Cardiac muscle cell (in vitro differentiated cells and primary cell): ENCODE measurements around the gene ITGA3. TPM values are rescaled to one million over a fixed set of nuclear protein-coding genes. Genes with fewer than 3 reads are reported as not detected.

Experiments used
- DNase-seq, 2 donors: peaks; one replicate each; pipeline versions ENCODE4 v3.0.0 to v3.0.0-alpha.2; 2010 to 2017; ENCODE audit warnings: low read depth in 1 of 2, low spot score in 1 of 2
- H3K27ac ChIP-seq: fragments of 200-600 bp; sonication (generic); 2 replicates; pipeline ENCODE4 v1.5.1; 2016
- H3K27me3 ChIP-seq: fragments of 200-600 bp; sonication (generic); 2 replicates; pipeline ENCODE4 v1.6.0; 2016; ENCODE audit warnings: control low read depth
- H3K36me3 ChIP-seq: fragments of 200-600 bp; sonication (generic); 2 replicates; pipeline ENCODE4 v1.5.1; 2016; ENCODE audit warnings: control low read depth
- H3K4me1 ChIP-seq: fragments of 200-600 bp; sonication (generic); 2 replicates; pipeline ENCODE4 v1.8.1; 2017; ENCODE audit warnings: low read depth, mild to moderate bottlenecking, mixed run types
- H3K4me3 ChIP-seq: fragments of 200-600 bp; sonication (generic); 2 replicates; pipeline ENCODE4 v1.5.1; 2016; ENCODE audit warnings: mild to moderate bottlenecking
- H3K9me3 ChIP-seq: fragments of 200-600 bp; sonication (generic); 2 replicates; pipeline ENCODE4 v1.5.1; 2017; ENCODE audit warnings: low read depth, mild to moderate bottlenecking, control low read depth
- CTCF ChIP-seq: IDR thresholded peaks from 2 replicates; pipeline ENCODE4 v1.5.1; 2012; ENCODE audit warnings: low read depth, mild to moderate bottlenecking, low read length
- polyA plus RNA-seq: library from polyadenylated mRNA; unstranded; fragments of >200 nt; fragmentation: Nextera tagmentation; extraction: Ambion mirVana; gene quantifications from 2 replicates; pipeline ENCODE4 v1.2.1, GENCODE V29; 2016
- total RNA-seq: library from RNA; depleted of rRNA; stranded (reverse); fragments of >200 nt; gene quantifications from 2 replicates; pipeline ENCODE4 v1.2.3, GENCODE V29; 2016

ITGA3 gene
- total and polyA plus RNA-seq, 2 experiments from 2014 or later: 20.5 to 41.9 TPM

- peaks cover 7% of the 10 kb centered on the region for H3K4me1 ChIP-seq
- H3K36me3 ChIP-seq: no peaks in the 10 kb centered on the region
- no peak for DNase-seq
- no peaks in the 10 kb centered on the region for H3K27me3 ChIP-seq
- no peak overlapping the region for H3K4me3 ChIP-seq
- no peak for TF ChIP-seq CTCF
- no peak overlapping the region for H3K27ac ChIP-seq
- no peaks in the 10 kb centered on the region for H3K9me3 ChIP-seq
These were observed 27.2 kb upstream of the ITGA3 start for GRCh38 chr17:50028736-50029120.

DNA sequence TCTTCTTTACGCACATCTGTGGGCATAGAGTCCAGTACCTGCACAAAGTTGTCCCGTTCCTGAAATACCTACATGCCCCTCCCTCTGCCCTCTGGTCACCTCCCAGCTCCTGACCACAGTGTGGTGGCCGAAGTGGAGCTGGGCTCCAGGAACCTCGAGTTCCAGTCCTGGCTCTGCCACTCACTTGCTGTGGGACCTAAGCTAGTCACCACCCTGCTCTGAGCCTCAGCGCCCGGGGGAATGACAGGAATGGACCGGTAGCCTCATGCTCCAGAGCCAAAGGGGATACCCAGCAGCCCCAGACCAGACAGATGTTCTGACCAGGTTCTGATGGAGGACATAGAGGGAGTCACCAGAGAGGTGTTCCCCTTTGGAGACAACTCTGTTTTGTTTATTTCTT lies 26.7 kb upstream of the ITGA3 start:
- H3K27ac ChIP-seq: no peak overlapping the region
- no peaks in the 10 kb centered on the region for H3K9me3 ChIP-seq
- TF ChIP-seq CTCF: no peak
- no peak overlapping the region for H3K4me3 ChIP-seq
- H3K36me3 ChIP-seq: no peaks in the 10 kb centered on the region
- DNase-seq: no peak
- H3K27me3 ChIP-seq: no peaks in the 10 kb centered on the region
- peaks cover 9% of the 10 kb centered on the region for H3K4me1 ChIP-seq

- Histone ChIP-seq H3K27me3 (no peaks in the 10 kb centered on the region), H3K9me3 (no peaks in the 10 kb centered on the region), H3K4me3 (no peak overlapping the region), H3K27ac (no peak overlapping the region), H3K4me1 (peaks cover 21% of the 10 kb centered on the region), H3K36me3 (no peaks in the 10 kb centered on the region)
- TF ChIP-seq CTCF: no peak
- DNase-seq: peak in 1 of 2 donors; percentile 87
These were observed 22.6 kb upstream of the ITGA3 start for GRCh38 chr17:50033316-50033715.

- no peak overlapping the region for H3K27ac ChIP-seq
- H3K27me3 ChIP-seq: no peaks in the 10 kb centered on the region
- H3K4me3 ChIP-seq: no peak overlapping the region
- TF ChIP-seq CTCF: no peak
- H3K9me3 ChIP-seq: no peaks in the 10 kb centered on the region
- no peak for DNase-seq
- H3K36me3 ChIP-seq: no peaks in the 10 kb centered on the region
- H3K4me1 ChIP-seq: peaks cover 16% of the 10 kb centered on the region
These were observed 21.2 kb upstream of the ITGA3 start for GRCh38 chr17:50034498-50035364.

DNA sequence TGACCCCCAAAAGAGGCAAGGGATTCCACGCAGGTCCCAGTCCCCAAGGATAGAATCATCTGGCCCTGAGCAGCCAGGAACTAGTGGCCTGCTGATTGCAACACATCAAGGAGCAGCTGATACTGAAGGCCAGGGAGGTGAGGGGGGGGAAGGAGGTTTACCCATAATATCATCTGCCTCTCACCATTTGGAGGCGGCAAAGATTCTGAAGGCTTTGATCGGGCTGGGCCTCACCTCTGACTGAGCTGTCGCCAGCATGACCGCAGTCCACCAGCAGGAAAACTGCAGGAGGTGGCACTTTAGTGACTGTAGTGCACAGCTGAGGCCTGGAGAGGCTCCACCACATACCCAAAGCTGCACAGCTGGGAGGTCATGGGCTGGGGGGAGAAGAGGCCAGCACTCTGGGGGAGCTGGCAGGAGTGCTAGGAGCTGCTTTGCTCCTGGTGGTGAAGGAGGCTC lies 20.5 kb upstream of the ITGA3 start:
- Histone ChIP-seq H3K4me3 (no peak overlapping the region), H3K4me1 (peaks cover 16% of the 10 kb centered on the region), H3K27me3 (no peaks in the 10 kb centered on the region), H3K9me3 (no peaks in the 10 kb centered on the region), H3K36me3 (no peaks in the 10 kb centered on the region), H3K27ac (no peak overlapping the region)
- DNase-seq: no peak
- peak; percentile 7 for TF ChIP-seq CTCF
